DMS 273 (cell line): ENCODE data around the gene RIC1.
"Not testable (repeated sequence)": the region's sequence is repeated elsewhere in the genome, so short reads cannot be mapped to it uniquely, and the experiment has no call there.

Experiments
- DNase-seq: peaks from one replicate; lab custom pipeline; 2025; ENCODE audit not compliant: unreplicated experiment; lab: John Stamatoyannopoulos, UW

RIC1 gene

DNA sequence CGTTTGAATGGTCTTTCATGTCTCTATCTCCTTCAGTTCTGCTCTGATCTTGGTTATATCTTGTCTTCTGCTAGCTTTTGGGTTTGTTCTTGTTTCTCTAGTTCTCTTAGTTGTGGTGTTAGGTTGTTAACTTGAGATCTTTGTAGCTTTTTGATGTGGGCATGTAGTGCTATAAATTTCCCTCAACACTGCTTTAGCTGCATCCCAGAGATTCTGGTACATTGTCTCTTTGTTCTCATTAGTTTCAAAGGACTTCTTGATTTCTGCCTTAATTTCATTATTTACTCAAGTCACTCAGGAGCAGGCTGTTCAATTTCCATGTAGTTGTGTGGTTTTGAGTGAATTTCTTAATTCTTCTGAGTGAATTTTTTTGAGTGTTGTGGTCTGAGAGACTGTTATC is 33.9 kb downstream of the RIC1 start:
- not testable (repeated sequence) for DNase-seq

GRCh38 chr9:5665059-5665458 is 36.2 kb downstream of the RIC1 start:
- DNase-seq: no peak

- no peak for DNase-seq
Observed at GRCh38 chr9:5667391-5667790, 38.5 kb downstream of the RIC1 start.

DNA sequence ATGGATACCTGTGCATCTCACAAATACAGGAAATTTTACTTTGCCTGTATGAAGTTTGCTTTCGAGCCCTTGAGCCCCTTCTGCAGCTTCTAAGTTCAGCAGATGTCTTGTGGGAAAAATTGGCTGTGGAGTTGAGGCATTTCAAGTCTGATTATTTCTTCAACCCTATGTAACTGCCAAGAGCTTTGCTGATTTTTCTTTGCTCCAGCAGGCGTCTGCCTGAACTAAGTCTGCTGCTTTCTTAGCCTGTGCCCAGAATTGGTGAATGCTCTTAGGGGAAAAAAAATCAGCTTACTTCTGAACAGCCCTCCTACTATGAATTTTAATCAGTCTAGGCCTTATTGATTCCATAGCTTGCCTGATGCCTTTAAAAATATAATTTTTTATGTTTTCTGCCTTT is 41.2 kb downstream of the RIC1 start:
- no peak for DNase-seq

DNA sequence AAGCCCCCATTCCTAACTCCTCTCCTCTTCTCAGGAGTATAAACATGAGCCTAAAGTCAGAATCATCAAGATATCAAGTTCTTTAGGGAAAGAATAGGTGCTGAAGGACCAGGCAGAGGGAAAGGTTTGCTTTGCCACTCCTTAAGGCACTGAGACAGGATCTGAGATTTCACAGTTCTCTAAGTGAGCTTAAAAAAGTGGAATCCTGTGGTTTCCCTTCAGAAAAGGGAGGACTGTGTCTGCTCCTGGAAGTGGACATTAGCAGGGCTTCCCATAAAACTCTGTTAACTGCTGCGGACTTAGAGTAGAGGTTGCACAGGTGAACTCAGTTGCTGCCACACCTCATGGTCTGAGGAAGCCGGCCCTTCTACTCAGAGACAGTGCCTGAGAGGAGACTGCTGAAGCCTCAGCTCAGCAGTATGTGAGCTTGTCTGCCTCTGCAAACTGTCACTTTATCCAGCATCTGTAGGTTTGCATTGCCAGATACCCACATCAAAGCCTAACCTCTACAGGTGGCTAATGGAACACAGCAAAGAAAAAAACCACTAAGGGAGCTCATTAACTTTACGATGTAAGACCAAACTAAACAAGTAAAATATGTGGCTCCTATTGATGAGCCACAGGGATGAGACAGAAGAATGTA is 42.9 kb downstream of the RIC1 start:
- DNase-seq: peak; percentile 4

DNA sequence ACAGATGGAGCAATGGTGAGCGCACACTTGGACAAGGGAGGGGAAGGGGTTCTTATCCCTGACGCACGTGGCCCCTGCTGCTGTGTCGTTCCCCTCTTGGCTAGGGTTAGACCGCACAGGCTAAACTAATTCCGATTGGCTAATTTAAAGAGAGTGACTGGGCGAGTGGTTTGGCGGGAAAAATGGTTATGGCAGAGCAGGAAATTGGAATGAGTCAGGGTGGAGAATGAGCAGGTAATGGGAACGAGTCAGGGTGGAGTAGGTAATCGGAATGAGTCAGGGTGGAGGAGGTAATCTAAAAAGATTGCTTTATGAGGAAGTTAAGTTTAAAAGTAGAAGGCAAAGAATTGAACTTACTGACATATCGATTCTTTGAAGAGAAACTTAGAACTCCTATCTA is 46.1 kb downstream of the RIC1 start:
- DNase-seq: not testable (repeated sequence)

- not testable (repeated sequence) for DNase-seq
Observed at GRCh38 chr9:5683591-5683990, 54.7 kb downstream of the RIC1 start.

DNA sequence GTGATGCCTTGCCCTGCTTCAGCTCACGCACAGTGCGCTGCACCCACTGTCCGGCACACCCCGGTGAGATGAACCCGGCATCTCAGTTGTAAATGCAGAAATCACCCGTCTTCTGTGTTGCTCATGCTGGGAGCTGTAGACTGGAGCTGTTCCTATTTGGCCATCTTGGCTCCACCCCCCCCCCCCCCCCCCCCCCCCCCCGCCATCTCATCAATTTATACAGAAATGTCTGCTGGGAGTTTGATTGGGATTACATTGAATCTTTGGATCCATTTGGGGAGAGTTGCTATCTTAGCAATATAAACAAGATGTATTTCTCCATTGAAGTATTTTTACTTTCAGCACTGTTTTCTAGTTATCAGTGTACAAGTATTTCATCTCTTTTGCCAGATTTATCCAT is 55.2 kb downstream of the RIC1 start:
- DNase-seq: no peak

DNA sequence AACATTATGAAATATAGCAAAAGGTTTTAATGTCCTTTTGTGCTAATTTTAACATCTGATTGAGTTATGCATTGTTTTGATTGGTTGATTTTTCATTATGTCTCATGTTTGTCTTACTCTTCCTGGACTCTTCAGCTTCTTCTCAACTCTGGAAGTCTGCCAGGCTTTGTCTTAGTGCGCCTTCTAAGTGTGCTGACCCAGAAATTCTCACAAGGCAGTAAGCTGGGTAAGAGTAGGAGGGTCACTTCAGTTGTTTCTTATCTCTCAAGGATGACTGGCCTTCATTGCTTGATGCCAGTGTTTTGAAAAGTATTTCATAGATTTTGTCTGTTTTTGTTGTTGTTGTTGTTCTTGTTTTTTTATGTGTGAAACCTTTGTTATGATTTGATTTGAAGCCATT is 59.2 kb downstream of the RIC1 start:
- peak; percentile 15 for DNase-seq

DNA sequence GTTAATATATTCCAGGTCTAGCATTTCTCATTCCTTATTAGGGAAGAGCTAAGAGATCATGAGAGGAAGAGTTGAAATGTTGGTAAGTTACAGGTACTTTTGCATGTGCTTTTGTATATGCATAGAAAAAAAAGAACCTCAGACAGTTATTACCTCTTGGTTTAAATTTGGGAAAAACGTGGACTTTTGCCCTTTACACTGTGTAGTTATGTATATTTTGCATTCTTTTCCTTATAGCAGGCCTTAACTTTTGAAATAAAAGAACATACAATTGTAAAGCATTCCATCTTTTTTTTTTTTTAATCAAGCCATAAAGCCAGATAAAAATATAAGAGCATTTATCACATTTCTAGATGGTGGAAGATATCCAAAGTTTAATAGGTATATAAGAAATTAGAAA is 61.4 kb downstream of the RIC1 start:
- DNase-seq: no peak

GRCh38 chr9:5695860-5696259 is 67.0 kb downstream of the RIC1 start:
- DNase-seq: no peak

DNA sequence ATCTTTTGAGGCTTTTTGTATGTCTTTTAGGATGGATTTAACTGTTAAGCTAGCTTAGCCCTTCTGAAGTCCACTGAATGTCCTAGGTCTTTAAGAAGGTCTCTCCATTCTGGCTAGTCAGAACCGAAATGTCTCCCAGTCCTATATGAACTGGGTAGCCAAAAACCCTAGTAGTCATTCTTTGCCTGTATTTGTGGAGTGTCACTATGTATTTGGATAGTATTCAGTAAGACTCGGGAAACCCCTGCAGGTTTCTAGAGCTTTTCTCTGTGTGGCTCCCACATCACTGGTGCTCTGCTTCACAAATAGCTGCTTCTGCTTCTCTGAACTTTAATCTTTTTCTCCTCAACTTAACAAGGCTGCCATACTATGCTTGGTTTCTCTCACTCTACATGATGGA is 68.0 kb downstream of the RIC1 start:
- no peak for DNase-seq

GRCh38 chr9:5698004-5698403 is 69.1 kb downstream of the RIC1 start:
- no peak for DNase-seq

DNA sequence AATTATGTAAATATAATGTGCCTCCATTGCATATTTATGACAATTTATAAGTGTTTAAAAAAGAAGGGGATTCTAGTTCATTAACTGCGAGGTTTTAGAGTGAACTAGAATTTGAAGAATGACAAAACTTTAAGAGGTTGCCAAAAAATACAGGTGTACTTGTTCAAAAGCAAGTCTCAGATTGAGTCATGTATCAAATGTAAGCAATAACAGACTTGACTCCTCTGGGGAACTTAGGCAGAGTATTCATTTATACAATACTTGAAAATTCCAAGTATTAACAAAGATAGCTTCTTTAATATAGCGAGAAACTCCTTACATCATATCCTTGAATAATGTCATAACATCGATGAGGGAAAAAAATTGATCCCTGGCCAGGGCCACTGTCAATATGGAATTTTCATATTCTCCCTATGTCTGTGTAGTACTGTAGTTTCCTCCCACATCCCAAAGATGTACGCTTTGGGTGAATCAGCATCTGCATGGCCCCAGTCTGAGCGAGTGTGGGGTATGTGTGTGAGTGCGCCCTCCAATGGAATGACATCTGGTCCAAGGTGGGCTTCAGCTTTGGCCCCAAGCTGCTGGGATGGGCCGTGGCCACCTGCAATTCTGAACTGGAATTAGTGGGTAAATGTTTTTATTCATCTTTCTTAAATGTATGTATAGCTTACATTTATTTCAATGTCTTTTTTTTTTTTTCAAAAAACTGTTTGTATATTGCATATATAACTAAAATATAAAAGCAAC is 70.1 kb downstream of the RIC1 start:
- no peak for DNase-seq

DNA sequence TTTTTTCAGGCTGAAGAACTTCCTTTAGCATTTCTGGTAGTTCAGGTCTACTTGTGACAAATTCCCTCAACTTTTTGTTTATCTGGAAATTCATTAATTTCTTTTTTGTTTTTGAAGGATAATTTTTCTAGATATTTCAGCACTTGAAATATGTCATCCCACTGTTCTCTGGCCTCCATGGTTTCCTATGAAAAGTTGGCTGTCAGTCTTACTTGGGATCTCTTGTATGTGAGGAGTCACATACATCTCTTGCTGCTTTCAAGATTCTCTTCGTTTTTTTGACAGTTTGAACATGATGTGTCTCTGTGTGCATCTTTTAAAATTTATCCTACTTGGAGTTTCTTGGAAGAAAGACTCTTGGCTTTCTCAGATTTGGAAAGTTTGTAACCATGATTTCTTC is 79.5 kb downstream of the RIC1 start:
- DNase-seq: peak; percentile 1

DNA sequence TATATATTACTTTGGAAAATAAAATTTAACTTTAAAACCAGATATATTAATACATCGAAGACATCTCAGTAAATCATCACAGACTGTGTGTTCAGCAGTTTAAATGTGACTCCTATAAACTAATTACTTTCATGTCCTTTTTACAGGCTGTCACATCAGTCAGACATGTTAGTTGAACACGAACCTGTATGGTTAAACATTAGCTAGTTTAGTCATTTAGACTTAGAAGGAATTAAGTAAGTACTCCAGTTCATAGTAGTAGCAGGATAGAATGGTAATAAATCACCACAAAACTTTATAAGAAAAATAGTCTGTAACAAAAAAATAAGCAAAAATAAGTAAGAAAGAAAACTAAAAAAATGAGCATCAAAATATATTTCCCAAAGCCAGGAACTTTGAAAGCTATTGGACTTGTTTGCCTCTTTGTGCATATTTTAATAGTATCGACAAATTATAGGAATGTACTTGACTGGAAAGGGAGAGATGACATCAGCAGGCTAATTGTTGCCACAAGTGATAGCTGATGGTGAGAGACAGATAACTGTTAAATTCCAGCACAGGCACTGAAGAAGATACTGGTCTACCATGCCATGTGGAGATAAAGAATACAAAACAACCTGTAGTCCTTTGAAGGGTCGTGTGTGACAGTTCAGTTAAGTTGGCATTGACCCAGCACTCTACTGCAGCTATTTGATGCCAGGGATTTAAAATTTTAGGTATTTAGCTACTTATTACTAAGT is 83.9 kb downstream of the RIC1 start:
- DNase-seq: no peak

GRCh38 chr9:5714501-5715401 is 85.8 kb downstream of the RIC1 start:
- DNase-seq: peak; percentile 13

DNA sequence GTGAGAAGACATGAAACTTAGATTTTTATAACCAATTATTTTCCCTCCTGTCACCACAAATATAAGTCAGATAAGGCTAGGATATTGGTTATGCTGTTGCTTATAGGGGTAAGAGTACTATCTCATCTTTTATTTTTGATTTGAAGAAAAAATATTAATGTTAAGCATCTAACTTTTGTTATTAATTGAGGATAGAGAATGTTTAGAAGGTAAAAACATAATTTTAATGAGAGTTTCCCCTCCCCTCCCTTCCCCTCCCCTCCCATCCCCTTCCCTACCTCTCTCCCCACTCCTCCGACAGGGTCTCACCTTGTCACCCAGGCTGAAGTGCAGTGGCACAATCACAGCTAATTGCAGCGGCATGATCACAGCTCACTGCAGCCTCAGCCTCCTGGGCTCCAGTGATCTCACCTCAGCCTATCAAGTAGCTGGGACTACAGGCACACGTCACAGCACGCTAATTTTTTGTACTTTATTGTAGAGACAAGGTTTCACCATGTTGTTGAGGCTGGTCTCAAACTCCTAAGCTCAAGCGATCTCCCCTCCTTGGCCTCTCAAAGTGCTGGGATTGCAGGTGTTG is 86.7 kb downstream of the RIC1 start:
- DNase-seq: no peak

- DNase-seq: not testable (repeated sequence)
Observed at GRCh38 chr9:5717434-5717833, 88.5 kb downstream of the RIC1 start.

GRCh38 chr9:5718296-5719032 is 89.6 kb downstream of the RIC1 start:
- no peak for DNase-seq
